ENCODE results near the gene THADA.
"Not testable (repeated sequence)": the region's sequence is repeated elsewhere in the genome, so short reads cannot be mapped to it uniquely, and the experiment has no call there.

THADA gene

DNA sequence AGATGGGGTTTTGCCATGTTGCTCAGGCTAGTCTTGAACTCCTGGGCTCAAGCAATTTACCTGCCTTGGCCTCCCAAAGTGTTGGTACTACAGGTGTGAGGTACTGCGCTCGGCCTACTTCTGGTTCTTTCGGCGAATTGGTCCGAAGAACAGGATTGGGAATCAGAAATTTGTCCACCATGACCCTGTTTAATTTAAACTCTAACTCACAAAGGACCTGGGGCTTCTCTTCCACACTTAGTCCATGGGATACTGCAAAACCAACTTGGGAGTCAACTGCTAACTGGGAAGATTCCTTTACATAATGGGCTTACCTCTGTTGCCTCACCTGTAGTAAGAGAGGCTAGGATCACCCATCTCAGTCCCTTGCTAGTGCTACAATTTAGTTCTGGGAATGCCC is 289.6 kb downstream of the THADA start:
- no peak for DNase-seq (ENCODE audit: low read depth in 2 of 2, low spot score in 1 of 2)

DNA sequence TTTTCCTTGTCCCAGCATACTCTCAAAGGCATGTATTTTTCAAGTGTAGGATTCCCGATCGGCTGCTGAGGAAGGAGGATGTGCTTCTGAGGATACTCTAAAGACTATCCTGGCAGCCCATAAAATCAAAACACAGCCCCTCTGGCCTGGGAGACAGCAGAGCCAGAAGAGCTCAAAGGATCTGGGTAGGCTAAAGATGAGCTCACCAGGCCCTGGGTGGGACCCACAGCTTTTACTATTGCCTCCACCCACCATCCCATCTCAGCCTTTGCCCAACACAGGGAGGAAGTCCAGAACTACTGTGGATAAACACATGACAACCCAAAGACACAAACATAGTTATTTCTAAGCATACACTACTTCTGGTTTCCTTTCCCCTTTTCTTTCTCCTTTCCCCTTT is 290.3 kb downstream of the THADA start:
- no peak for DNase-seq (ENCODE audit: low read depth in 2 of 2, low spot score in 1 of 2)

DNA sequence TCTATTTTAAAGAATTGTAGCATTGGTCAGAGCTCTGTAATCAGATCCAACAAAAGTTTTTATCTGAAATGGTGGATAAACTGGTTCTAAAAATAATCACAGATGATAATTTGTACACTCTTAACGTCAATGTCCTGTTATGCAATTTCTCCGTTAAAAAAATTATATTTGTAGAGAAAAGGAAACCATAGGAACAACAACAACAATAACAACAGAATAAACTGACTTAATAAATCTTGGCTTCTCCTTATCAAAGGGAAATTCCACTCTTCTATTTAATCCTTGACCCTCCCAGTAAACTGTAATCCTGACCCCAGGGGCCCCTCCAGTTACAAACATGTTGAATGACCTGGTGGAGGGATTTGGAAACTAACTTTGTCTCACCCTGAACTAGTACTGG is 290.8 kb downstream of the THADA start:
- DNase-seq (ENCODE audit: low read depth in 2 of 2, low spot score in 1 of 2), result no peak

DNA sequence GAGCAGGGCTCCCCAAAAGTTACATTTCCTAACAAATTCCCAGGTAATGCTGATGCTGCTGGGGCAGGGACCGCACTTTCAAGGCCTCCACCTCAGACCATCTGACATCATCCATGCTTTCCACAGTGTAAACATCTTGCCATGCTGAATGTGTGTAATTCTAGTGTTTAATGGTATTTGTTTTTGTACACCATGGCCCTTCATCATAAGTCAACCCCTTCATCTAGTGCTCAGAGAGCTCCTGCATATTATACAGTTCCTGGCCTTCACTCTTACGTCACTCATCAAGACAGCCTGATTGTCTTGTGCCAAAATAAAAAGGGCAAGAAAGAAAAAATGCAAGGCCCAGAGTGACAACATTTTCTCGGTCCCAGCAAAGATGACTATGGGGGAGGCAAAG is 291.9 kb downstream of the THADA start:
- DNase-seq (ENCODE audit: low read depth in 2 of 2, low spot score in 1 of 2), result no peak

DNA sequence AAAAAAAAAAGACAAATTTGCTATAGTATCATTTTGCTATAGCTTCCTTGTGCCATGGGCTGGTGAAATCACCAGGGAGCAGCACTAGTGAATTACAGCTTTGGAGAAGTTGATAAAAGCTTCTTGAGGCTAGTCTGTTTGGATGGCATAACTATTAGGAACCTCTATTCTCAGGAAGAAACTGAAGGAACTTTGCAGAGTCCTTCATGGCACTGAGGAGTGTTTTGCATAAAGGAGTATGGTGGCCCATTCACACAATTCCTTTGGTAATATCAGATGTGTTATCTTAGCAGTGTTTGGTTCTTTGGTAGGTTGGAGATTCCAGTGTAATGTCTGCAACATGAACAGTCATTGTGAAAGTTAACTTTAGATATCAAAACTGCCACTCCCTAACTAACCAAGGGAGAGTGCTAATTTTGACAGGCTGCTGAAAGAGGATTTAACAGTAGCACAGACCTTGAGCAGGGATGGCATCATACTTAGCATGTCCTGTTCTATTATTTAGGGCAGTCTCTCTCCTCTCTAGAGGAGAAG is 292.8 kb downstream of the THADA start:
- no peak for DNase-seq (ENCODE audit: low read depth in 2 of 2, low spot score in 1 of 2)

DNA sequence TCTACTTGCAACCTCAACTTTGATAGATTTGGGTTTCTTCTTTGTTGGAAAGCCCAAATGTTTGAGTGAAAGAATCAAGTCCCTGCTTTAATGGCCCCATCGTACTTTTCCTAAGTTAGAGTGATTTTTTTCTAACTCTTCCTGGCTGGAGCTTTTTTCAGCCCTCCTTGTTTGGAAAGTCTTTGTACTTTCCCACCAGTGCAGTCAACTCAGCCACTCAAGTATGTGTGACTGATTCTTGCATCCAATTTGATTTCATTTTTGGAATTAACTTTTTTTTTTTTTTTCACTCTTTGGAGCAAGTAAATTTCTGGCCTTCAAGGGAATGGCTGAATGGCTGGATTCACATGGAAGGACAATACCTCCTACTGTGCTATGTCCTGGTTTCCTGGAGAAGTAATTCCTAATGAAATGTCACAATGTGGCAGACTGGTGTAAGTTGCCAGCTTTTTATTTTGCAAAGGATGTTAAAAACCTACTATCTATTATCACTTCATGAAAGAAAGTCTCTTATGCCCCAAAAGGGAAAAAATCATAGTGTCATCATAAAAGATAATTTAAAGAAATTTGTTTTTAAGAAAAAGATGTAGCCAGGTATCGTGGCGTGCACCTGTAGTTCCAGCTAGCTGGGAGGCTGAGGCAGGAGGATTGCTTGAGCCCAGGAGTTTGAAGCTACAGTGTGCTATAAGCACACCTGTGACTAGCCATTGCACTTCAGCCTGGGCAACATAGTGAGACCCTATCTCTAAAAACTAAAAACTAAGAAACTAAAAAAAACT is 293.5 kb downstream of the THADA start:
- no peak for DNase-seq (ENCODE audit: low read depth in 2 of 2, low spot score in 1 of 2)

DNA sequence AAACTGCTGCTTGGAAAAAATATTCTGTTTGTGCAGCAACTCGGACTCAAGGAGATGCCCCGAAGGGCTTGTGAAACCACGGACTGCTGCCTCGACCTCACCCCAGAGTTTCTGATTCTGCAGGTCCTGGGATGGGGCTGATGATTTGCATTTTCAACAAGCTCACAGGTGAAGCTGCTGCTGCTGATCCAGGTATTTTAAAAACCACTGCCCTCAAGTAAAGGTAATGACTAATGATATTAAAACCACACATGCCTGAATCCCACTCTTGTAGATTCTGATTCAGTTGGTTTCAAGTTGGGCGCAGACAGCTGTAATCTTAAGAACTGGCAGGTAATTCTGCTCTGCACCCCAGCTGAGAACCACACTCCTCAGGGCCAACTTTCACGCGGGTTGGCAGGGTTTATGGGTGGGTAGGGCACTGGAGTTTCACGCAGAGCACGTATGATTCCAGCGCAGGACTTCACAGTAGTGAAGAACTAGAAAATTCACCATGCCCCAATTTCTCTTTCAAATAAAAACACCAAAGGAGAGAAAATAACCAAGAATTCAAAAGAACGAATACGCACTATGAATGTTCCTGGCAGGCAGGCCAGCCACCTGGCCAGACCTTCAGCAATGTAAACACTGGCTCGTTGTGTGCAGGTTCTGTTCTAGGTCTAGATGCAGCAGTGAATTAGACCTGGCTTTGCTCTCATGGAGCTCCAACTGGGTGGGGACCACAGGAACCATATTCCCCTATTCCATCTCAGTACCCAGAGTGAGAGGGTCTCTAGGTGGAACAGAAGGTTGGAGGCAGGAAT is 294.9 kb downstream of the THADA start:
- no peak for DNase-seq (ENCODE audit: low read depth in 2 of 2, low spot score in 1 of 2)

DNA sequence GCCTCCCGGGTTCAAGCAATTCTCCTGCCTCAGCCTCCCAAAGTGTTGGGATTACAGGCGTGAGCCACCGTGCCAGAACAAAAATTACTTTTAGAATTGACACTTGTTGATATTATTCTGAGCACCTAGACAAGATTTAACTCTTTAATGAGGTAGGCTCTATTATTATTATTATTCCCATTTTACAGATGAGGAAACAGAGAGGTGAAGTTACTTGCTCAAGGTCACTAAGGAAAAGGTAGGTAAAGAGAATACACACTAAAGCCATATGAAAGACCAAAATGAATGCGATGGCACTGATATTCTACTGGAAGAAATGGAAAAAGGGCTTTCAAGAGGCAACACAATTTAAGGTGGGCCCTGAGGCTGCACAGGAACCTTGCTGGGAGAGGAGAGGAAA is 295.6 kb downstream of the THADA start:
- no peak for DNase-seq (ENCODE audit: low read depth in 2 of 2, low spot score in 1 of 2)

DNA sequence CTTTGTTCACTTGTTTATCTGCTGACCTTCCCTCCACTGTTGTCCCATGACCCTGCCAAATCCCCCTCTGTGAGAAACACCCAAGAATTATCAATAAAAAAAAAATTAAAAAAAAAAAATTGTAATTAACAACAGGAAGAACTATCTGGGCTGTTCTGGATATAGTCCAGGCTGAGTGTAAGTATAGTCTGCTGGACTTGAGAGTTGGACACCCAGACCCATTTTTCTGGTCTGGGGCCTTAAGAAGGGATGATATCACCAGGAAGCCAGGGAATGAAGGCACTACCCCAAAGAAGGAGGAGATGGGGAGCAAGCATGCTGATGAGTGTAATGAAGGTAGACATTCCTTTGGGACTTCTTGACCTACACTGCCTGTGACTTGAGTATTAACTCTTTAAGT is 297.3 kb downstream of the THADA start:
- no peak for DNase-seq (ENCODE audit: low read depth in 2 of 2, low spot score in 1 of 2)

DNA sequence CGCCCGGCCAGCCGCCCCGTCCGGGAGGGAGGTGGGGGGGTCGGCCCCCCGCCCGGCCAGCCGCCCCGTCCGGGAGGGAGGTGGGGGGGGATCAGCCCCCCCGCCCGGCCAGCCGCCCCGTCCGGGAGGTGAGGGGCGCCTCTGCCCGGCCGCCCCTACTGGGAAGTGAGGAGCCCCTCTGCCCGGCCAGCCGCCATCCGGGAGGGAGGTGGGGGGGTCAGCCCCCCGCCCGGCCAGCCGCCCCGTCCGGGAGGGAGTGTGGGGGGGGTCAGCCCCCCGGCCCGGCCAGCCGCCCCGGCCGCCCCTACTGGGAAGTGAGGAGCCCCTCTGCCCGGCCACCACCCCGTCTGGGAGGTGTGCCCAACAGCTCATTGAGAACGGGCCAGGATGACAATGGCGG is 298.1 kb downstream of the THADA start:
- not testable (repeated sequence) for DNase-seq (ENCODE audit: low read depth in 2 of 2, low spot score in 1 of 2)

DNA sequence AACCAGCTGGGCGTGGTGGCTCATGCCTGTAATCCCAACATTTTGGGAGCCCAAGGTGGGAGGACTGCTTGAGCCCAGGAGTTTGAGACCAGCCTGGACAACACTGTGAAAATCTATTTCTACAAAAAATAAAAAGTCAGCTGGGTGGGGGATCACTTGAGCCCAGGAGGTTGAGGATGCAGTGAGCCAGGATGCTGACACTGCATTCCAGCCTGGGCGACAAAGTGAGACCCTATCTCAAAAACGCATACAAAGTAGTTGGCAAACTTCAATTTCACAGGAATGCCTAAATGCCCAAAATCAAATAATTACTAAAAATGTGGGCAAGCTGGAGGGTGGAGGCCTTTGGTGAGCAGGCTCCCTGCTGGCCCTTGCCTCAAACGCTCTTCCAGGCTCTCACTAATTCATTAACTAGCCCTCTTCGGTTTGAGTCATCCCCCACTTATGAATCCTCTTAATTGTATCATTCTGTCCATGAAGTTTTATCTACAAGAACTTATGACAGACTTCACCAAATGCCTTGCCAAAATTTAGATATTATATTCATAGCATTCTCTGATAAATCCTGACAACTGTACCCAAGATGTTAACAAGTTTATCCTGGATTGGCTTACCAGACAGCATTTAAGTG is 300.8 kb downstream of the THADA start:
- no peak for DNase-seq (ENCODE audit: low read depth in 2 of 2, low spot score in 1 of 2)

DNA sequence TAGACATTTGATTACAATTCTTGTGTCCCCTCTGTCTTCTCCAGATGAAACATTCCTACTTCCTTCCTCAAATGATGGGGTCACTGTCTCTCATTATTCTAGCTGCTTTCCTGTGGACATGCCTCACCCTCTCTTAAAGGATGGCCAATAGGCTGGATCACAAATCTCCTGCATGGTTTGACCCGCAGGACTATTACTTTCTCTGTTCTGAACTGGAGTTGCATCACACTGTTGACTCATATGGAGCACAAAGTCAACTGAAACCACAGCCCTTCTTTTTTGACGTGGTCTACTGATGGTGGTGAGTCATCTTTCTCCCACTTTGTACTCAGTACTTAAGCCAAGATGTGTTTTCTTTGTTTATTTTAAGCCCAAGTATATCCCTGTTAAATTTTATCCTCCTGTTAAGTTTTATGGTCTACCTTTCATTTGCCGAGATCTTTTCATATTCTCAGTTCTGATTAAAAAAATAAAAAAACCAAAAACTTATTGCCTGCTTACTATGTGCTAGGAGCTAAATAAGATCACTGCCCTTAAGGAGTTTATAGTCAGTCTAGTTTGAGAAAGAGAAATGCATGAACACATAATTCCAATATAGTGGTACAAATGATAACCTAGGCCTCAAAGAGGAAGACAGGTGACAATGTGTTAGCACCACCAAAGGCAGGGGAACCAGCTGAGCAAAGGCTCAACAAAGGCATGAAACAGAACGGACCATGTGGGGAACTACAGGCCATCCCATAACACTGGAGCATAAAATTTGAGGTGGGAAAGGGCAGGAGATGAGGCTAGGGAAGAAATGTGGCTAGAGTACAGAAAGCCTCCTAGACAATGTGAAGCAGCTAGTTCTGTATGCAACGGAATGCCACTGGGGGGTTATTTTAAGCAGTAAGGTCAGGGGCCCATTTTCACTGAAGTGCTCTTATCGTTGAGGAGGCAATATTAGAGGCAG is 301.8 kb downstream of the THADA start:
- DNase-seq (ENCODE audit: low read depth in 2 of 2, low spot score in 1 of 2), result peak in 1 of 2 donors; percentile 5

DNA sequence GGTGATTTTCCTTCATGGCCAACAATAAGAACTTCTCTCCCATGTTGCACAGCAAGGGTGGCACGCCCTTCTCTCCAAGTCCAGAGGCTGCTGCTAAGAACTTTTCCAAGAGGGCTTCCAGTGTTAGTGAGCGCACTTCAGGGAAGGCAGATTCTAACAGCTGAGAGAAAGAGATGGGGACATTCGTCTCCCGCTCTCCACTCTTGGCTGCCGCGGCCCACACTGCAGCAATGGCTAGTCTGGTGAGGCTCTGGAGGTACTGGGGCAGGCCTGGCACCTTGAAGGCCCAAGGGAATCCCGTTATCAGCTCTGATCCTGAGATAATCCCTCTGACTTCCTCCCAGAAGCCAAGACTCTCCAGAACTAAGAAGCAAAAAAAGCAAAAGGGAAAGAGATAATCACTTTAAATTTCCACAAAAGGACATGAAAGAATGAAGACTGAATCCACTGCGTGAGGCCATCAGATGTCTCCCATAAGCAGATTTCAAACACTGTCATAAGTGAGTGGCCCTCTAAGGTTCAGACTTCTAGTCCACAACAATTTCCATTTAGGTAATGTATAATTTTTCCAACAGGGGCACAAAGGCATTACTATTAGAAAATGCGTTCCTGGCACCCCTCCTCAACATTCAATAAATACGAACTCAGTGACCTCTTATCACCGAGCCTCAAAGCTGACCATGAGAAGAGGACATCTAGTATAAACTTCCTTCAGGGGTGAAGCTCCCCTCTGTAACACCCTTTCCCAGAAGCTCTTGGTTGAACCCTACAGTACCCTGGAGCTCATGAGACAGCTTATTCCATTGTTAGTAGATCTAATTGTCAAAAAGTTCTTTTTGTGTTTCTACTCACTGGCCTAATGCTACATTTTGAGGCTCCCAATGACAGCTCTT is 302.7 kb downstream of the THADA start:
- DNase-seq (ENCODE audit: low read depth in 2 of 2, low spot score in 1 of 2), result no peak

DNA sequence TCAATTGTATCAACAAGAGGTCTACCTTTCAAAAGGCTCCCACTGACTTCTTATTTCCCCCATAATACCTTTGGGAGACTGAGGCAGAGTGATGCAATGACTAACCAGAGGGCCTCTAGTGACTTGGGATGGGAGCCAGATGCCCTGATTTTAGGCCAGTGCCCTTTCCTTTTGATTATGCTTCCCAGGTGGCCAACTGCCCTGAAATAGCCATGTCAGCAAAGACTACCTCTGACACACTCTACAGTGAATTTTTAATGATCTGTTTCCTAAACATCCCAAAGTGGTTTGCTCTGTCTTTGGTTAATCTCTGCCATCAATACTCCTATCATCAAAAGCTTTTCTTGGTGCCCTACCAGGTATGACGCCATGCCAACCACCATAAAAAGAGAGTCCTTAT is 303.5 kb downstream of the THADA start:
- DNase-seq (ENCODE audit: low read depth in 2 of 2, low spot score in 1 of 2), result no peak

DNA sequence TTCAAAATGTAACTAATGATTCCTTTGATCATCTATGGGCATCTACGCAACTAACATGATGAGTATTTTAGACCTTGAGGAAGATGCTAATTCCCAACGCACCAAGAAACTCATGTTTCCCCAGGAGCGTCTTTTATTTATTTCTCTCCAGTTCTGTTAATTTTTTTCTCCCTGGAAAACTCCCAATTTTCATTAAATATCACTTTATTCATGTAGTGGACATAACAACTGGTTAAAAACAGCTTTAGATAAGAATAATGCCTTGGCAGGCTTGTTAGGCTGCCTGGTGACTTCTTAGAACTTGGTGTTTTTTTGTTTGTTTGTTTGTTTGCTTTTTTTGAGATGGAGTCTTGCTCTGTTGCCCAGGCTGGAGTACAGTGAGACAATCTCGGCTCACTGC is 306.5 kb downstream of the THADA start:
- DNase-seq (ENCODE audit: low read depth in 2 of 2, low spot score in 1 of 2), result no peak

DNA sequence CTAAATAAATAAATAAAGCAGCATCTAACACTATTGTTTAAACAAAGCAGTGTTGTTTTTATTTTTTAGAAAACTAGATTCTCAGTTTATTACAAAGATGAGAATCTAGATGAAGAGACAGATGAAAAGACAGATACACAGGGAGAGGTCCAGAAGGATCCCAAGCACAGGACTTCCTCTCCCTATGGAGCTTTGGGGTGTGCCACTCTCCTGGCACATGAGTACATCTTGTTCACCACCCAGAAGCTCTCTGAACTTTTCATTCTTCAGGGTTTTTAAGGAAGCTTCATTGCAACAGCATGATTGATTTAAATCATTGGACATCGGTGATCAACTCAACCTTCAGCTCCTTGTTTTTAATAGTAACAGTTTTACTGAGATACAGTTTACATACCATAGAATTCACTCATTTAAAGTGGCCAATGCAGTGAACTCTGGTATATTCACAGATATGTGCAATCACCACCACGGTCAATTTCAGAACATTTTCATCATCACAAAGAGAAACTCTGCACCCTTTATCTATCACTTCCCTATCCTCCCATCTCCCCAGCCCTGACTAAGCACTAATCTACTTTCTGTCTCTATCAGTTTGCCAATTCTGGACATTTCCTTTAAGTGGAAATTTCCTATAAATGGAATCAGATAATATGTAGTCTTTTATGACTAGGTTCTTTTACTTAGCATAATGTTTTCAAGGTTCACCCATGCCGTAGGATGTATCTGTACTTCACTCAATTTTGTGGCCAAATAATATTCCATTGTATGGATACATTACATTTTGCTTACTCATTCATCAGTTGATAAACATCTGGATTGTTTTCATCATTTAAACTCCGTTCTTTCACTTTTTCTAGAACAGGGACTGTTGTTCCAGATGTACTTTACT is 307.2 kb downstream of the THADA start:
- no peak for DNase-seq (ENCODE audit: low read depth in 2 of 2, low spot score in 1 of 2)

DNA sequence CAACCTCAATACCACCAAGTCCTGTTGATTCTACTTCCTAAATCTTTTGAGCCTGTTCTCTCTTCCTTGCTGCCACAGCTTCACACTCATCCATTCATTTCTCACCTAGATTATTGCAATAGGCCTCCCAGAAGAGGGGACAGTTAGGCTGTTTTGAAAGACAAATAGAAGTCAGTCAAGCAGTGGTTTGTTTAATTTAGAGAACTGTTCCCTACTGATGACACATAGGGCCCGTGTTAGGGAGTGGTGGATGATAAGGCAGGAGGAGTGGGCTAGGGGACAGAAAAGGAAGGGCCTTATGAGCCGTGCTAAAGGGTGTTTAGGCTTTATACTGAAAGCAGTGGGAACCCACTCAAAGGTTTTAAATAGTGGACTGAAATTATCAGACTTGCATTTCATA is 309.9 kb downstream of the THADA start:
- DNase-seq (ENCODE audit: low read depth in 2 of 2, low spot score in 1 of 2), result no peak

DNA sequence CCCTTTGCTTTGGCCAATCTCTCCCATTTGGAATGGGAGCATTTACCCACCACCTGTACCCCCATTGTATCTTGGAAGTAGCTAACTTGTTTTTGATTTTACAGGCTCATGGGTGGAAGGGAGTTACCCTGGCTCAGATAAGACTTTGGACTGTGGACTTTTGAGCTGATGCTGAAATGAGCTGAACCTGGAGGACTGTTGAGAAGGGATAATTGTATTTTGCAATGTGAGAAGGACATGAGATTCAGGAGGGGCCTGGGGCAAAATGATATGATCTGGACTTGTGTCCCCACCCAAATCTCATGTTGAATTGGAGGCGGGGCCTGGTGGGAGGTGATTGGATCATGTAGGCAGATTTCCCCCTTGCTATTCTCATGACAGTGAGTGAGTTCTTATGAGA is 310.9 kb downstream of the THADA start:
- DNase-seq (ENCODE audit: low read depth in 2 of 2, low spot score in 1 of 2), result no peak

DNA sequence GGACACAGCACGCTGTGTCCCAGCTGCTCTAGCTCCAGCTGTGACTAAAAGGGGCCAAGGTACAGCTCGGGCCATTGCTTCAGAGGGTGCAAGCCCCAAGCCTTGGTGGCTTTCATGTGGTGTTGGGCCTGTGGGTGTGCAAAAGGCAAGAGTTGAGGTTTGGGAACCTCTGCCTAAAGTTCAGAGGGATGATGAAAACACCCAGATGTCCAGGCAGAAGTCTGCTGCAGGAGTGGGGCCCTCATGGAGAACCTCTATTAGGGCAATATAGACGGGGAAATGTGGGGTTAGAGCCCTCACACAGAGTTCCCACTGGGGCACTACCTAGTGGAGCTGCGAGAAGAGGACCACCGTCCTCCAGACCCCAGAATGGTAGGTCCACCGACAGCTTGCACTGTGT is 311.5 kb downstream of the THADA start:
- DNase-seq (ENCODE audit: low read depth in 2 of 2, low spot score in 1 of 2), result not testable (repeated sequence)

Data from stimulated activated CD8-positive, alpha-beta memory T cell treated with anti-CD3 and anti-CD28 coated beads, Interleukin-4, amount 100 ng/mL, for 1 hour (primary cell).